ENCODE data around the gene ADAMTSL1.

Gene ADAMTSL1

DNA sequence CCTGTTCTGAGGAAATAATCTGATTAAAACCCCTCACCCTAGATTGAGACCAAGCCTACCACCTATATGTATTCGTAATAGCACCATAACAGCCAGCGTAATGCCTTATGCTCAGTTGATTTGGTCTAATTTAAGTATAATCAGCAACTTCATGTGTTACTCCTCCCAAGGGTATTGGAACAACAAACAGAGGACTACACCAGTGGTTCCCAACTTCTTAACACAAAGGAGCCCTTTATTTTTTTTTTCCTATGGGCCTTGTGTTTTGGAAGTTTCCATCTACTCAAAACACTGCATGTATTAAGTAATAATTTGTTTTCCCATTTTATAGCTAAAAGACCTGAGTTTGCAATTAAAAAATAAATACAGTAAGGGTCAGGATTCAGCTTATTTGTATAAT is 140.7 kb downstream of the ADAMTSL1 start:
- no peak for DNase-seq

DNA sequence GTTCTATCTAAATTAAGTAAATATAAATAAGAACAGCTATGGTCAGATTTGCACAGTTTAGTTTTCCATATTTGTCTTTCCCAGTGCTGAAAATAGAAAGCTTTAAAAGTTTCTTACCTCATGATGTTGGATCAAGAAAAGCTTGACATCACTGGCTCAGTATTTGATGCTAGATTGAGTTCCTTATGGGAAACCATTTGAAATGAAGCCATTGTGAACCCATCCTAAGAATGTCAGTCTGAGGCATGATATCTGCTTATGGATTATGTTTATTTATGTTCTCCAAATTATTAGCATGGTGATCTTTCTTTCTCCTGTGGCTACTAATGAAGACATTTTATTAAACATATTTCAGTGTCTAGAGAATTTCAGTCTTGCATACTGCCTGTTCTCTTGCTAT is 143.0 kb downstream of the ADAMTSL1 start:
- no peak for DNase-seq

DNA sequence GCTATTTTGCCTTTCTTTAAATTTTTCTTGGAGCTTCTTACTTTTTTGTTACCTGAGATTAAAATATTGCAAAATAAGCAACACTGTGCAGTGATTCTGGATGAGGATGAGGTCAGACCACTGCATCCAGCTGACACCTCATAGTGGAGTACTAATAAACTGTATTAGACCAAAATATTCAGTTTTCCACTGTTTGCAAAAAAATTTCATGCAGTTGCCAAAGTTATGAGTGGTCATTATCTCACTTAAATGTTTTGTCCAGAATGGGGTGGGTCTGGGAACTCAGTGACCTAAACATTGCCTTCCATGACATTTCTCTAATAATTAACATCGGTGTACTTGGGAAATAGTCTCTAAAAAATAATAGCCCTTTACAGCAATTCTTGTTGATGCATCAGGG is 143.8 kb downstream of the ADAMTSL1 start:
- no peak for DNase-seq

DNA sequence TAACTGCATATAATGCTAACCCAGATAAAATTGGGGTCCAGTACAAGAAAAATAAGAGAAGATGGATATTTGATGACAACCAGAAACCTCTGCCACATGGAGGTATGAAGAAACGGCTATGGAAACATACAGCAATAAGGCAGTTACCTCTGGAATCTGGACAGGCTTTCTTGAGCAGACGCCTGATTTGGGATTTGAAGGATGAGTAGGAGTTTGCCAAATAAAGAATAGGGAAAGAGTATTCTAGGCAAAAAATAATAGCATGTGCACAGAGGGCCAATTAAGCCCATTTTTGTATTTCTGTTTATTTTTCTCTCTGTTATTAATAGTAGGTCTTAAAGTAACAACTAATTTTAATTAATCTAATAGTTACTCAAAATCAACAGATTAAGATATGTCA is 144.9 kb downstream of the ADAMTSL1 start:
- no peak for DNase-seq

DNA sequence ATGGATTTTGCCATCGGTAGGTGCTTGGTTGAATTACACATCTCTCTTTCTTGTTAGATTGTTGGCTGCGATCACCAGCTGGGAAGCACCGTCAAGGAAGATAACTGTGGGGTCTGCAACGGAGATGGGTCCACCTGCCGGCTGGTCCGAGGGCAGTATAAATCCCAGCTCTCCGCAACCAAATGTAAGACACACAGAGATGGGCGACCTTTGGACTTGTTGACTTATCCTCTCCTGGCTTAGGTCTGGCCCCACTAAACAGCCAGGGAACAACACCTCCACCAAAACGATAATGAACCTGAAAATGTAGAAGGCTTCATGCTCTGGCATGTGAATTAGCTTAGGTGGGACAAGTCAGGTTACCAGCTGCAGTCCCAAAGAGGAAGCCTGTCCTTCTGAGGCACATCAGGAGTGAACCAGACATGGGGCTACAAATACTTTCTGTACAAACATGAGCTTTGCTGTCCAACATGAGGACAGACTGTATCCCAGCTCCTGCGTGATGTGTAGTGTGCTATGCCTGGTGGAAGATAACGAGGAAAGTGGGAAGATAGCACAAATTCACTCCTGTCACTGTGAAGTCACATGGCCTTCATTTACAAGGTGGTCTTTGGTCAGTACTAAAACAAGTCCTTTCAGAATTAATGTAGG is 148.4 kb downstream of the ADAMTSL1 start:
- no peak for DNase-seq

DNA sequence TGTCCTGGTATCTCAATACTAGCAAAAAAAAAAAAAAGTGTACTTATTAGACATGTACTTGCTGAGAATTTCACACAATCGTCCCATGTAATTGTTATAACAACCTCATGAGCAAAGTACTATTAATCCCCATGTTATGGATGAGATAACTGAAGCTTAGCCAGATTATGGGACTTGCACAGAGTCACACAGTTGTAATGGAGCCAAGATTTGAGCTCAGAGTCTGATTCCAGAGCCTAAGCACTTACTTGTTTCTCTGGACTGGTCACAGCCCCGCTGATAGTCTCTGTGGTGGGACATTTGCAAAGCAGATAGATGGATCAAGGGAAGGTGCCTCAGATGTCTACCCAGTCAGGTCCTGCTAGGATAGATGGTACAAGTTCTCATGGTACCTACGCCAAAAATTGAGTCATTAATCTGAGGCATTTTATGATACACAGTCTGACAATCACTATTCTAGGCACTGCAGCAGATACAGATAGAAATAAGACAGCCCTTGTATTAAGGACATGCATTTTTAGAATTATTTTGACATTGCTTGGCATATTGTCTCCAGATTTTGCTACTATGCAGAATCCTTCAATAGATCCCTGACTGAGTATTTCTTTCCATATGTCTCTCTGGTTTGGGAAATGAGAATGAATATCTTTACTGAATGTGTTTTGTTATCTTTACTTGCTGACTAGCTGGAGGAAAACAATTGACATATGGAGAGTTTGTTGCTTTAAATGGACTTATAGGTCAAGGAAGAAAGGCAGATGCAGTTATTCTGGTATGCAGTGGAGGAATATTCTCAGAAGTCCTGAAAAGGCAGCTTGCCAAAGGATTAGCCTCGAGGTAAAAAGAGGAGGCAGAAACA is 149.5 kb downstream of the ADAMTSL1 start:
- no peak for DNase-seq

DNA sequence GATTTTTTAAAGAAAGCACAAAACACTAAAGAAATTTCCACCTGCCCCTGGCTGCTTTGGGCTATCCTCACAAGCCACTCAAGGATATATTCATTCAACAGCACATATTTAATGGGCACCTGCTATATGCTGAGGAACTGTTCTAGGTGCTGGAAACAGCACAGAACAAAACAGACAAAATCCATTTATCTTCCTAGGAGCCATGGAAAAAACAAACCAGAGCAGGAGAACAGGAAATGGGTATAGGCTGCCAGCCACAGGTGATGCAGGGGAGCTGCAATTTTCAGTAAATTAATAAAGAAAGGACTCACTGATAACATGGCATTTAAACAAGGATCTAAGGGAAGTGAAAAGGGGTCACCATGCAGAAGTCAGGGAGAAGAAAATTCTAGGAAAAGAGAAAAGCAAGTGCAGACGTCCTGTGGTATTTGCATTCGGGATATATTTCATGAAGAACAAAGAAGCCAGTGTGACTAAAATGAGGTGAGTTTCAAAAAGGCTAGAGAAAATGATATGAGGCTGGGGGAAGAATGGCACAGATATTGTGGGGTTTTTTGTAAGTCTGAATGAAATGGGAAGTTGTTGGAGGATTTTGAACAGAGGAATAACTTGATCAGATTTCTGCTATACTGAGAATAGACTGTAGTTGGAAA is 152.2 kb downstream of the ADAMTSL1 start:
- no peak for DNase-seq

DNA sequence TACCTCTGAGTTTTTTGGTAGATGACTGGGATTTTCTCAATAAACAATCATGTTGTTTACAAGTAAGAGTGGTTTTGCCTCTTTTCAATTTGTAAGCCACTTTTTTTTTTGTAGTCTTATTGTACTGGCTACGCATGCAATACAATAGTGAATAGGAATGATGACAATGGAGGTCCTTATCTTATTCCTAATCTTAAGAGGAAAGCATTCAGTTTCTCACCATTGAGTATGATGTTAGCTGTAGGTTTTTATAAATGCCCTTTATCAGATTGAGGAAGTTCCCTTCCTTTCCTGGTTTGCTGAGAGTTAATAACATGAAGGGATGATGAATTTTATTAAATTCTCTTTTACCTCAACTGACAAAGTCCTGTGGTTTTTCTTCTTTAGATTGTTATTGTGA is 155.2 kb downstream of the ADAMTSL1 start:
- no peak for DNase-seq

DNA sequence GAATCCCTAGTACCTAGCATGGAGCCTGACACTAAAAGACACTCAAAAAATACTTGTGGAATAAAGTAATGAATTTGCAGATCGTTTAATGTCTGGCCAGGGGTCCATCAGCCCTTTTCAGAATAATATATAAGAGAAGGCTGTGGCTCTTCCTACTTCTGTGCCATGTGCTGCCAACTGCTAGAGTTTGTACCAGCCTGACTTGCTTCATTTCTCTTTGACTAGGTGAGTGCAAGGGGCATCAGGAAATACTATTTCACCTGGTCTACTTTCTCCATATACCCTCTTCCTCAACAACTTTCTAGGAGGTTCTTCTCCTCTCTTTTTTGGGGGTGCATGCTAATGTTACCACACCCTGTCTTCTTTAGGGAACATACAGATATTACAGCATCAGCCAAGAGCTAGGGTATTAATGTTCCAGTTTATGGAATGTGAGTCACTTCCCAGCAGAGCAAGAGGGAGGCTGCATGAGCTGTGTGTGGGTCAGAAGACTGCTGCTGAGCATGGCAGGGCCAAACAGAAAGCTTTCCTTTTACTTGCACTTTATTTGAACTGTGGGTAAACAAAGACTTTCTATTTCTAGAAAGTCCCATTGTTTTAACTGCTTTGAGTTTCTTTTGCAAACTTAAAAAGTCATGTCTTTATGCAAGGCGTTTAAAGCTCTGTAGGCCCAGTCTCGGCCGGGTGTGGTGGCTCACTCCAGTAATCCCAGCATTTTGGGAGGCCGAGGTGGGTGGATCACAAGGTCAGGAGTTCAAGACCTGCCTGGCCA is 158.9 kb downstream of the ADAMTSL1 start:
- DNase-seq, result no peak

DNA sequence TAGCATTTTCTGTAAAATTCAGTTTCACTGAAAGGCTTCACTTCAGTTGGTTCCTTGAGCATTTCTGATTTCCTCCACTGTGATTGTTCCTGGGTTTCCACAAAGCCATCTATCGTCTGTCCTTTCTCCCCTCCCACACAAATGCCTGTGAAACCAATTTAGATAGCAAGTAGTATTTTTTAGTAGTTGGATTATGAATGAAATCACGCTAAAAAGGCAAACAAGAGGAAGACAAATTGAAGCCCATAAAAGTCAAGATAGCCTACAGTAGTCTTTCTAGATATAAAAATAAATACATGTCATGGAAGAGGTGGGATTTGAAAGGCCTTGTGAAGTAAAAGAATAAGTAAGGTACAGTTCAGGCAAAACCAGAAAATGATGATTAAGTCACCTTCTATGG is 162.8 kb downstream of the ADAMTSL1 start:
- no peak for DNase-seq

DNA sequence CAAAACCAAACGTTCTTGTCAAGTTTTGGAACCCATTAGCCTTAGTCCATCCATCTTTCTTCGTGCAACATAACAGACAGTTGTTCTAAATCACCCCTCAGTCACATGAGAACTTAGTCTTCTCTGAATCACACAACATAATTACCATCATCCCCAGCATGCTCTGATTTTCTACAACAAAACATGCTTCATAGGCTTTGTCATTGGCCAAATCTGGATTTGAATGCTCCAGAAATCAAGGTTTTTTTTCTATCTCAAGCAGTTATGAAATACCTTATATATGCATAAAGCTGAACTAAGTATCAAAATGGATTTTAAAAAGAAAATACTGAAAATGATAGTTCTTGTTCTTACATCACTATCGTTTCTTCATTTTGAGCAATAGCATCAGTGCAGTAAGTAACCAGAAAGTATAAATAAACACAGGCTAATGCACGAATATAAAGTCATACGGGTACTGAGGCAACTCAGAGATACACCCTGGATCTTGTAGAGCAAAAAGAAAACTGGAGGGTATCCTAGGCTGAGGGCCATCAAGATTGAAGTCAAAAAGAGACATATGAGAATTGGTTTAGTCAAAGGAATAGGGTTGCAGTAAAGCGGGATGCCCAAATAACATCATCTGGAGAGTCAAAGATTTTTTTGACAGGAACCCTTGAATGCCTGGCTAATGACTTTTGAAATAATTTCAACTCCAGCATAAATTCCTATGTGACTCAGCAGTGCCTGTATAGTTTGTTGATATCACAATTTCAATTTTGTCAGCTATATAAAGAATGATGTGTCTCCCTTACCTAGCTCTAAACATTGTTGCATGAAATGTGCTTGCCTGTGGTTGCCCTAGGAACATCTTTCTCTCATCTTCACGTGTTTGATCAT is 164.7 kb downstream of the ADAMTSL1 start:
- no peak for DNase-seq

DNA sequence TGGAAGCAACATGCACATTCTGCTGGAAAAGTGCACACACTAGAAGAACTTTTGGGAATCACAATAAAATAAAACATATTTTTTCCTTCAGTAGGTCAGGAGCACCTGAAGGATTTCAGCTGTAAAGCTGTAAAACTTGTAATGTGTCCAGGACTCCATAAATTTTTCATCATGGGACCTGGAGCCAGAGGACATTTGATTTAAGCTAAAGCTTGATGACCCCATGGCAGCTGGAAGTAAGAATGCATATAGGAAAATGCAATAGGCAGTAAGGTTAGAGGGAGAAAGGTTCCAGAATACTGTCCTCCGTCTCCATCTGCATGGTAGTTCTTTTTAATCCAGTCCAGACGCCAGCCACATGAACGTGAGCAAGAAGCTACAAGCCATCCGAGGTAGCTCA is 166.0 kb downstream of the ADAMTSL1 start:
- DNase-seq, result no peak

DNA sequence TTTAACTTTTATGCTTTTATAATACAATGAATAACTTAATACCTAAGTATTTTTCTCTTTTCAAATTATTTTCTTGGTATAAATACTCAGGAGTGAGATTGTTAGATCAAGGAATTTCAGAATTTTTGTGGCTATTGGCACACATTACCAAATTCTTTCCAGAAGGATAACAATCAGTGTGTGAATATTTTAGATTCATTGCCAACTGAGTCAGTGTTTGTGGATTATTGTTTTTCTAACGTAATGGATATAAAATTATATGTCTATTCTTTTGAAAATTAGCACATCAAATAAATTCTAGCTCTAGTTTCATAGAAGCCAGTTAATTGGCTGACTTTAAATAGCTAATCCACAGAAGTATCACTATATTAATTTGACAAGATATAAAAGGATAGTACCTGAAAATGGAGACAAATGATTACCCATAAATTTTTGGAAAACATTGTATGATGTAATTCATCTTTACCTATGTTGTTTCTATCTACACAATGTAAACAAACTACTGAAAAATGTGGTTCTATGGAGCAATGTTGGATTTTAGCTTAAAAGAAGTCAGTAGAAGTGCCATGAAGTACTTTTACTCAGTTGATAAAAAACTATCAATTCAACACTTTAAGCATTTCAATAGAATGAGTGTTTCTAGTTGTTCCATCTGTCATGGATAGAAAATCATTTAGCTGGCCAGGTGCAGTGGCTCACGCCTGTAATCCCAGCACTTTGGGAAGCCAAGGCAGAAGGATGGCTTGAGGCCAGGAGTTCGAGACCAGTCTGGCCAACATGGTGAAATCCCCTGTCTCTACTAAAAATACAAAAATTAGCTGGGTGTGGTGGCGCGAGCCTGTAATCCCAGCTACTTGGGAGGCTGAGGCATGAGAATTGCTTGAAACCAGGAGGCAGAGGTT is 185.1 kb downstream of the ADAMTSL1 start:
- DNase-seq, result no peak

DNA sequence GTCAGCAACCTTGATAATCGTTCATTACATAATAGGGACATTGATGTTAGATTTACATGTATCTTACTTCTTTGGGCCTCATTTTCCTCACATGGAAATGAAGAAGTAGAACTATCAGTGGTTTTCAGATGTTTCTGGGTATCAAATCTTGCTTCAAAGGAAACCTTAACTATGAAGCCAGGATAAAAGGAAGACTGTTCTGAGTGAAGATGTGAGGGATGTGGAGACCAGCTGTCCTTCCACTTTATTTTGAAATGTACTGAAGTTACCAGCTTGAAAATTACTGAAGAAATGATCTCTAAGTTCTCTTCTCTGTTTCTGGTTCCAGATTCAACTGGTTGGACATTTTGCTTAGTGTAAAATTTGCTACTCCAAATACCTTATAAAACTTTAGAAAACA is 186.0 kb downstream of the ADAMTSL1 start:
- DNase-seq, result no peak

DNA sequence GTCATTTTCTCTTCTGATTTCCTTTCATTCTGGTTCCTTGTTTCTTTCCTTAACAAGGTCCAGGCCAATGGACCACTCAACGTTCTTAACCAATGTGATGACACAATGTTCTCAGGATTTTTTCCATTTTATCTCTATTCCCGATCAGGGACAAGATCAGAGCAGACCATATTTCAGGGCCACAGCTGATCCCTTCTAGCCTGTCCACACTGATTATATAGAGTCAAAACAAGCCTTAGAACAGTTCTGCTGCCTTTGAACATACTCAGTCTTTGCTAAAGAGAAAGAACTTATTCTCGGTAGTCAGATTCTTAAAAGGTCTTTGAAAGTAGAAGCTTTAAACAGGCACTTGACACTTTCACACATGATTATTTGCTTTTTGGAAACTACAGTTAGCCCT is 188.4 kb downstream of the ADAMTSL1 start:
- DNase-seq, result no peak

DNA sequence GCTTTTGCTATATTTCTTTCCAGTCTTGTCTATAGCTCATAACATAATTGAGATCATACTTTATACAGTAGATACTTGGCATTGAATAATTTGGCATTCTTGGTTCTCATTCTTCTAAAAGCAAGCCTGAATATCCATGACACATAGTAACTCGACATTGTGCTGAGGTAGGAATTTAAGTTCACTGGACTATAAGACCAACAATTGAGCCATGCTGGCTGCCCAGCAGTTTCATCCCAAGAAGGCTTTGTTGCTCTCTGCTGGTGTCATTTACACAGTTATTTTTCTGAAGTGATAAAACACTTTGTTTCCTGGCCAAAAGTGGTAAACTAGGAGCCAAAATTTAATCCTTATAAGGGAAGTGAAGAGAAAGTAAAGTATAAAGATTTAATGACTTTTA is 192.0 kb downstream of the ADAMTSL1 start:
- DNase-seq, result no peak

DNA sequence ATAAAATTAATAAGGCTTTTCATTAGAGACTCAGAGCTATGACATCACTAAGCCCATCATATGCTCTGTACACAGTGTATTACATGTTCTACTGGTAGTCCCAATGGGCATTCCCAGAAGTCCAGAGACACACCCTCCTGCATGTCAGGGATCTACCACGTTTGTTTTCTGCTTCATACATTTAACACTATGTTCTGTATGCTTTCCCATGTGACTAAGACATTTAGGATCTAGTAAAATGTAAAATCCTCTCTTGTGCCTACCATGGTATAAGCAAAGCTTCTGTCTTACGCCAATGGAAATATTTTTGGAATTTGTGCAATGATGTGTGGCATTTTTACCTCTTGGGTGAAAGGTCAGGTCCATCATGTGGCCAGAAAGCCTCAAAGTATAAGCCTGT is 192.4 kb downstream of the ADAMTSL1 start:
- no peak for DNase-seq

DNA sequence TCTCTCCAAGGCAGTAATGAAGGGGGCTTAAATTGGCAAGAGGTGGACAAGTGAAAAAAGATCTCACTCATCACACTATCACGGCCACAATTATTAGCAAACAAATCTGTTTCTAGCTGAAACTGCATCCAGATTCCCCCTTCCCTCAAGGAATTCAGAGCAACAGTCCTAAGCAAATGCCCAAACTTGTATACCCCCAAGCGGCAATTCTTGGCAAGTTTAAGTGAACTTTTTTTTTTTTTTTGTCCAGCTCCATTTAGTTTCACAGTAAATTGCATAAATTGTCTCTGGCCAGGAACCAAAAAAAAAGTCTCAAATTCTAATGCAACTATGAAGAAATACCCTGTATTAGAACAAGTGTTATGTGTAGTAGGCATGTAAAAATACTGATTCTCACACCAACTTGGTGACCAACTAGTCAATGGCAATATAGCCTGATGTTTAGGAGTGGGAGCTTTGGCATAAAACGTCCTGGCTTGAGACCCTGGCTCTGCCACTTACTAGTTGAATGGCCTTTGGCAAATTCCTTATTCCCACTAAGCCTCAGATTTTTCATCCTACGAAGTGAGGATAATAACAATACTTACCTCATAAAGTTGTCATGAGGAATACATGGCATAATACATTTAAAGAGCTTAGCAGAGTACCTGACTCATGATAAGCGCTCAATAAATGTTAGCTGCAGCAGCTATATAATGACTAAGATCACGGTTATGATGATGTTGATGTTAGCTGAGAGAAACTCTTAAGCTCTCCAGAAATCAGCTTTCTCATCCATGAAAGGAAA is 193.2 kb downstream of the ADAMTSL1 start:
- DNase-seq, result no peak

DNA sequence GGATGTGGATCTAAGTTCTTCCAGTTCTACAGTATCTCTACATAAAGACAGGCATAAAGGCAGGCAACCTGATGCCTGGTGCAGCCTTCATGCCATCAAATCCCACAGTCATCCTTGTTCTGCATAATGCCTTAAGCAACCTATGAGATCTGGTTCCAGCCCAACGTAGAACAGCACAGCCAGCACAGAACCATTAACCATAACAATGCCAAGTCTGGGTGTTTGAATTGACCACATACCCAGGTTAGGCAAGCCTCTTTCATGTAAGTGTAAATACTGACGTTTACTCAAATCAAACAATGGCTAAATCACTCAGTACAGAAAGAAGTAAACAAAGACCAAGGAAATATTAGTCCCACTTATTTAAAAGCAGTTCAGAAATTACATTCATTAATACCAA is 195.0 kb downstream of the ADAMTSL1 start:
- no peak for DNase-seq

DNA sequence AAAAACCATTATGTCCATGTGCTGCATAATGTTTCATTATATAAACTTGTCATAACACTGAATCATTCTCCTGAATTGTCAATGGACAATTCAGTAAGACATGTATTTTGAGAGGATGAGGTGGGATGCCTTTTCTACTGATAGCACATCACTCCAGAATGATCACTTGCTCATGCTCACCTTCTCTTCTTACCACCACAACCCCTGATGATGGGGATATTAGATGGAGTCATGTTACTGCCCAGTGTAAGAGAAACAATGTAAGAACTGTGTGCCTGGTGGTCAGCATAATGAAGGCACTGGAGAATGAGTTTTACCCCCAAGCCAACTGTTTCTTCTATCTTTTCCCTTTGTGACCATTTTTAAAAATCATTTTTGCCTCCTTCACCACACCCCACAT is 198.8 kb downstream of the ADAMTSL1 start:
- DNase-seq, result no peak
